HepG2 (cell line): ENCODE measurements around the gene S100A13. TPM values are rescaled to one million over a fixed set of nuclear protein-coding genes. Genes with fewer than 3 reads are reported as not detected.

ENCODE experiments used
- ATAC-seq: fragments of 200-7000 bp; cut with Tn5 transposase; 3 replicates; pipeline ENCODE4 v1.9.1; 2020; ENCODE audit warnings: mild to moderate bottlenecking, moderate library complexity
- BruUV-seq: library from RNA; stranded (reverse); fragments of 400-500 nt; replicated peaks from 2 replicates; lab custom pipeline; 2021; lab: Mats Ljungman, UMichigan
- CTCF ChIA-PET: fragments of 300-600 bp; formaldehyde crosslinking; extraction: SDS; loops from one replicate; lab custom pipeline; 2021; ENCODE audit warnings: low total read pairs, inconsistent platforms, low intra/inter-chr PET ratio; lab: Yijun Ruan, JAX
- POLR2A ChIA-PET: fragments of 350-600 bp; sonication (Branson Sonifier 250); formaldehyde crosslinking; loops from one replicate; lab custom pipeline; 2020; ENCODE audit warnings: antibody characterized with exemption, inconsistent platforms; lab: Yijun Ruan, JAX
- DNase-seq: peaks from one replicate; pipeline ENCODE4 v3.0.0-alpha.2; 2015; ENCODE audit warnings: low spot score
- FAIRE-seq: peaks from 3 replicates; lab custom pipeline; 2011; peaks lifted over from hg19 to GRCh38; lab: Jason Lieb, UNC
- H2AFZ ChIP-seq: one replicate; pipeline ENCODE4 v1.6.1; 2011; ENCODE audit warnings: low read length, inconsistent platforms
- H3K27ac ChIP-seq: fragments of 300-600 bp; 3 replicates; pipeline ENCODE4 v1.8.0; 2011; ENCODE audit warnings: mixed run types, mild to moderate bottlenecking, mixed read lengths, low read length, inconsistent platforms; ENCODE audit not compliant: insufficient read depth; ENCODE audit errors: extremely low read length
- H3K27me3 ChIP-seq, 2 experiments: fragments of 200-600 bp in 1 of 2; 2 replicates in 1 of 2; 3 replicates in 1 of 2; pipeline versions ENCODE4 v1.6.0 to v1.8.0; 2011; ENCODE audit warnings: low read length in 2 of 2, mild to moderate bottlenecking in 2 of 2, moderate library complexity in 2 of 2, inconsistent platforms in 1 of 2; ENCODE audit not compliant: insufficient read depth in 2 of 2, control insufficient read depth in 1 of 2
- H3K36me3 ChIP-seq, 2 experiments: fragments of 200-600 bp in 1 of 2; replicated peaks in 1 of 2; 2 replicates in 1 of 2; 3 replicates in 1 of 2; pipeline versions ENCODE4 v1.5.1 to v1.8.0; 2011; ENCODE audit warnings: low read length in 2 of 2, inconsistent platforms in 1 of 2; ENCODE audit not compliant: insufficient read depth in 2 of 2, control insufficient read depth in 1 of 2
- H3K4me1 ChIP-seq: 2 replicates; pipeline ENCODE4 v1.5.1; 2012; ENCODE audit warnings: low read length, inconsistent platforms; ENCODE audit not compliant: insufficient read depth
- H3K4me2 ChIP-seq: 2 replicates; pipeline ENCODE4 v1.6.0; 2011; ENCODE audit warnings: low read depth, low read length, inconsistent platforms
- H3K4me3 ChIP-seq, 3 experiments: fragments of 200-600 bp in 1 of 3; sonication (generic), shearing (Covaris generic) in 1 of 3; replicated peaks in 1 of 3; 2 replicates each; pipeline ENCODE4 v1.5.1; 2011 to 2016; ENCODE audit warnings: low read length in 3 of 3, inconsistent platforms in 2 of 3, low read depth in 2 of 3, mild to moderate bottlenecking in 2 of 3, control low read depth in 1 of 3, mixed read lengths in 1 of 3; ENCODE audit not compliant: insufficient read depth in 1 of 3
- H3K79me2 ChIP-seq: one replicate; pipeline ENCODE4 v1.6.1; 2011; ENCODE audit warnings: low read length, inconsistent platforms; ENCODE audit not compliant: insufficient read depth
- H3K9ac ChIP-seq: 2 replicates; pipeline ENCODE4 v1.6.0; 2011; ENCODE audit warnings: mild to moderate bottlenecking, low read depth, low read length, inconsistent platforms; ENCODE audit not compliant: insufficient read depth
- H3K9me3 ChIP-seq: 2 replicates; pipeline ENCODE4 v1.5.1; 2012; ENCODE audit warnings: mild to moderate bottlenecking, low read length
- H4K20me1 ChIP-seq: 2 replicates; pipeline ENCODE4 v1.6.0; 2011; ENCODE audit warnings: inconsistent platforms, mild to moderate bottlenecking, low read length, moderate library complexity; ENCODE audit not compliant: insufficient read depth
- AHR ChIP-seq: IDR thresholded peaks from 2 replicates; pipeline ENCODE4 v1.6.1; 2018; ENCODE audit warnings: missing genetic modification reagents, missing compliant biosample characterization
- IKZF4 ChIP-seq: sonication (generic); formaldehyde crosslinking; IDR thresholded peaks from 2 replicates; pipeline ENCODE4 v1.5.1; 2020; ENCODE audit warnings: borderline replicate concordance, mild to moderate bottlenecking, low read depth, missing genetic modification reagents; ENCODE audit errors: not compliant biosample characterization
- LCORL ChIP-seq, 2 experiments: fragments of 450-650 bp in 1 of 2; sonication (generic) in 1 of 2; formaldehyde crosslinking in 1 of 2; IDR thresholded peaks; 2 replicates each; pipeline versions ENCODE4 v1.5.0 to v1.6.1; 2017 to 2020; ENCODE audit warnings: antibody characterized with exemption in 1 of 2, missing genetic modification reagents in 1 of 2
- MED13 ChIP-seq: sonication (generic); formaldehyde crosslinking; IDR thresholded peaks from 2 replicates; pipeline ENCODE4 v1.5.0; 2020; ENCODE audit warnings: missing genetic modification reagents
- SNAI1 ChIP-seq: sonication (generic); formaldehyde crosslinking; IDR thresholded peaks from 2 replicates; pipeline ENCODE4 v1.5.0; 2020; ENCODE audit warnings: mild to moderate bottlenecking, missing genetic modification reagents, borderline replicate concordance
- TFDP2 ChIP-seq: sonication (generic); formaldehyde crosslinking; IDR thresholded peaks from 2 replicates; pipeline ENCODE4 v1.4.0; 2020; ENCODE audit warnings: missing genetic modification reagents
- ZFYVE20 ChIP-seq: sonication (generic); formaldehyde crosslinking; IDR thresholded peaks from 2 replicates; pipeline ENCODE4 v1.8.0; 2023; ENCODE audit warnings: low read depth, mild to moderate bottlenecking, moderate library complexity, missing genetic modification reagents, borderline replicate concordance
- ZNF234 ChIP-seq: sonication (generic); formaldehyde crosslinking; conservative IDR thresholded peaks from 2 replicates; pipeline ENCODE4 v1.5.1; 2020; ENCODE audit warnings: mild to moderate bottlenecking, missing genetic modification reagents
- ZNF296 ChIP-seq: sonication (generic); formaldehyde crosslinking; conservative IDR thresholded peaks from 2 replicates; pipeline ENCODE4 v1.5.0; 2020; ENCODE audit warnings: mild to moderate bottlenecking, missing genetic modification reagents
- ZNF333 ChIP-seq: sonication (generic); formaldehyde crosslinking; IDR thresholded peaks from 2 replicates; pipeline ENCODE4 v1.4.0; 2020; ENCODE audit warnings: mild to moderate bottlenecking, missing genetic modification reagents, borderline replicate concordance
- ZNF550 ChIP-seq: sonication (generic); formaldehyde crosslinking; IDR thresholded peaks from 2 replicates; pipeline ENCODE4 v1.4.0; 2020; ENCODE audit warnings: mild to moderate bottlenecking, missing genetic modification reagents, borderline replicate concordance
- ZZZ3 ChIP-seq: sonication (generic); formaldehyde crosslinking; IDR thresholded peaks from 2 replicates; pipeline ENCODE4 v1.4.0; 2020; ENCODE audit warnings: missing genetic modification reagents, mild to moderate bottlenecking, borderline replicate concordance
- WGBS: methylation state at CpG from one replicate; pipeline ENCODE4 v1.1.6; 2017; ENCODE audit warnings: low lambda C conversion rate; 5-methylcytosine and 5-hydroxymethylcytosine counted together
- in situ Hi-C: cut with HindIII; loops from 2 replicates; pipeline ENCODE4 v1.10.0; 2017; ENCODE audit warnings: low pct_unique_long_range_greater_than_20kb; ENCODE audit not compliant: extremely low pct_ligation_motif_present
- intact Hi-C: fragments of 100-400 bp; cut with micrococcal nuclease; formaldehyde crosslinking; loops from one replicate; pipeline ENCODE4 v1.10.0; 2022; ENCODE audit not compliant: unreplicated experiment
- polyA plus RNA-seq, 8 experiments: library from polyadenylated mRNA; depleted of rRNA in 3 of 8; stranded (reverse) in 7 of 8; unstranded in 1 of 8; fragments of >200 nt; fragmentation: Illumina TruSeq in 4 of 8; extraction: Trizol in 4 of 8; gene quantifications; 2 replicates each; pipeline versions ENCODE4 v1.2.1 to v1.2.3, GENCODE V29; 2011 to 2016; ENCODE audit warnings: low read depth in 4 of 8, missing spikeins in 1 of 8, mixed read lengths in 1 of 8; ENCODE audit not compliant: insufficient read depth in 1 of 8
- total RNA-seq, 5 experiments: library from RNA; depleted of rRNA; stranded (reverse); fragments of >200 nt; fragmentation: Illumina TruSeq; extraction: Trizol; gene quantifications; 2 replicates each; pipeline ENCODE4 v1.2.3, GENCODE V29; 2016; ENCODE audit warnings: low read depth in 1 of 5
- TF ChIP-seq, protein P1 (sequence below): IDR thresholded peaks from 2 replicates; pipeline ENCODE4 v1.6.1; 2012; ENCODE audit warnings: low read length, improper control_type of control experiment
- TF ChIP-seq, protein P2 (sequence below): sonication (generic); formaldehyde crosslinking; IDR thresholded peaks from 2 replicates; pipeline ENCODE4 v1.8.0; 2022; ENCODE audit warnings: missing genetic modification reagents, low read depth, mild to moderate bottlenecking, borderline replicate concordance

The S100A13 gene
- total and polyA plus RNA-seq, 2 of the 13 experiments (the other 11 are each of a cell fraction or from before 2014, with no cell fraction given) = 89.5 to 172 TPM

DNA sequence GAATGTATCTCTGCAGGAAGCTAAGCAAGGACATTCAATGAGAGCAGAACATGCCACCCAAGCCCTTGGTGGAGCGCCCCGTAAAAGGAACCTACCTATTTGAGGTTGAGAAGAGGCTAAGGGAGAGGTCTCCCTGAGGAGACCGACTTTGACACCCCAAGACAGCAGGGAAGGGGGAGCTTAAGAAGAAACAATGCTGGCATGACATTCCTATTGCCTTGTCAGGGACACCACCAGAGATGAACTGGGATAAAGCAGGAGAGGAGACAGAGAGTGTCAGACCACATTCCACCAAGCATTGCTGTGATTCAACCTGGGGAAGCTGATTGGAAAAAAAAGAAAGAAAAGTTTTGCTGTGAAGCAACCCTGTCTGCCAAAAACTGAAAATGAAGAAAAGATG lies 48.4 kb downstream of the S100A13 start:
- CTCF ChIA-PET = no interaction called here
- POLR2A ChIA-PET = interaction anchor here (1.4 to 1.5 kb wide), 2 partner anchors 11 to 59 kb away, joined by 3 read pairs; no protein-coding TSS in a partner anchor
- Histone ChIP-seq H3K4me1 (peaks cover 4% of the 10 kb centered on the region; the same call in 1 of the 2 replicates), H2AFZ (no peak overlapping the region), H4K20me1 (no peaks in the 10 kb centered on the region), H3K4me2 (no peak overlapping the region), H3K27me3 (no peaks in the 10 kb centered on the region; a peak in 1 of 5 replicates), H3K27ac (no peak overlapping the region), H3K36me3 (no peaks in the 10 kb centered on the region), H3K9ac (no peak overlapping the region), H3K79me2 (no peaks in the 10 kb centered on the region), H3K9me3 (no peaks in the 10 kb centered on the region), H3K4me3 (no peak overlapping the region)
- intact Hi-C loops (no loop called here), in situ Hi-C loops (no loop called here)
- no peak for FAIRE-seq
- no peak for ATAC-seq
- TF ChIP-seq, protein P1, sequence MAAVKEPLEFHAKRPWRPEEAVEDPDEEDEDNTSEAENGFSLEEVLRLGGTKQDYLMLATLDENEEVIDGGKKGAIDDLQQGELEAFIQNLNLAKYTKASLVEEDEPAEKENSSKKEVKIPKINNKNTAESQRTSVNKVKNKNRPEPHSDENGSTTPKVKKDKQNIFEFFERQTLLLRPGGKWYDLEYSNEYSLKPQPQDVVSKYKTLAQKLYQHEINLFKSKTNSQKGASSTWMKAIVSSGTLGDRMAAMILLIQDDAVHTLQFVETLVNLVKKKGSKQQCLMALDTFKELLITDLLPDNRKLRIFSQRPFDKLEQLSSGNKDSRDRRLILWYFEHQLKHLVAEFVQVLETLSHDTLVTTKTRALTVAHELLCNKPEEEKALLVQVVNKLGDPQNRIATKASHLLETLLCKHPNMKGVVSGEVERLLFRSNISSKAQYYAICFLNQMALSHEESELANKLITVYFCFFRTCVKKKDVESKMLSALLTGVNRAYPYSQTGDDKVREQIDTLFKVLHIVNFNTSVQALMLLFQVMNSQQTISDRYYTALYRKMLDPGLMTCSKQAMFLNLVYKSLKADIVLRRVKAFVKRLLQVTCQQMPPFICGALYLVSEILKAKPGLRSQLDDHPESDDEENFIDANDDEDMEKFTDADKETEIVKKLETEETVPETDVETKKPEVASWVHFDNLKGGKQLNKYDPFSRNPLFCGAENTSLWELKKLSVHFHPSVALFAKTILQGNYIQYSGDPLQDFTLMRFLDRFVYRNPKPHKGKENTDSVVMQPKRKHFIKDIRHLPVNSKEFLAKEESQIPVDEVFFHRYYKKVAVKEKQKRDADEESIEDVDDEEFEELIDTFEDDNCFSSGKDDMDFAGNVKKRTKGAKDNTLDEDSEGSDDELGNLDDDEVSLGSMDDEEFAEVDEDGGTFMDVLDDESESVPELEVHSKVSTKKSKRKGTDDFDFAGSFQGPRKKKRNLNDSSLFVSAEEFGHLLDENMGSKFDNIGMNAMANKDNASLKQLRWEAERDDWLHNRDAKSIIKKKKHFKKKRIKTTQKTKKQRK = no peak
- TF ChIP-seq ZNF333 (CRISPR knock-in tag) (no peak), ZNF234 (CRISPR knock-in tag) (no peak), ZZZ3 (CRISPR knock-in tag) (no peak), LCORL (IDR thresholded peaks at IDR 0.05) (no peak), LCORL (CRISPR knock-in tag; IDR thresholded peaks at IDR 0.05) (no peak), AHR (no peak), SNAI1 (CRISPR knock-in tag) (no peak), ZNF550 (CRISPR knock-in tag) (no peak), ZNF296 (CRISPR knock-in tag) (no peak), TFDP2 (CRISPR knock-in tag) (no peak), MED13 (CRISPR knock-in tag) (no peak), IKZF4 (no peak), ZFYVE20 (CRISPR knock-in tag) (no peak)
- TF ChIP-seq, protein P2, sequence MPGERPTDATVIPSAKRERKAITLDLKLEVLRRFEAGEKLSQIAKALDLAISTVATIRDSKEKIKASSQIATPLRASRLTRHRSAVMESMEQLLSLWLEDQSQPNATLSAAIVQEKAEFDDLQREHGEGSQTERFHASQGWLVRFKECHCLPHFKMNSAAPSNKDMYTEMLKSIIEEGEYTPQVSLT (CRISPR knock-in tag) = no peak
- no TSS peak for BruUV-seq
- WGBS = 30% methylated on average over 3 of the region's 3 CpGs
- DNase-seq = no peak
